ENCODE results near the gene ADCY10.

GRCh38 chr1:167777269-167777650 lies 136.7 kb downstream of the ADCY10 start:
- TF ChIP-seq, protein P1, sequence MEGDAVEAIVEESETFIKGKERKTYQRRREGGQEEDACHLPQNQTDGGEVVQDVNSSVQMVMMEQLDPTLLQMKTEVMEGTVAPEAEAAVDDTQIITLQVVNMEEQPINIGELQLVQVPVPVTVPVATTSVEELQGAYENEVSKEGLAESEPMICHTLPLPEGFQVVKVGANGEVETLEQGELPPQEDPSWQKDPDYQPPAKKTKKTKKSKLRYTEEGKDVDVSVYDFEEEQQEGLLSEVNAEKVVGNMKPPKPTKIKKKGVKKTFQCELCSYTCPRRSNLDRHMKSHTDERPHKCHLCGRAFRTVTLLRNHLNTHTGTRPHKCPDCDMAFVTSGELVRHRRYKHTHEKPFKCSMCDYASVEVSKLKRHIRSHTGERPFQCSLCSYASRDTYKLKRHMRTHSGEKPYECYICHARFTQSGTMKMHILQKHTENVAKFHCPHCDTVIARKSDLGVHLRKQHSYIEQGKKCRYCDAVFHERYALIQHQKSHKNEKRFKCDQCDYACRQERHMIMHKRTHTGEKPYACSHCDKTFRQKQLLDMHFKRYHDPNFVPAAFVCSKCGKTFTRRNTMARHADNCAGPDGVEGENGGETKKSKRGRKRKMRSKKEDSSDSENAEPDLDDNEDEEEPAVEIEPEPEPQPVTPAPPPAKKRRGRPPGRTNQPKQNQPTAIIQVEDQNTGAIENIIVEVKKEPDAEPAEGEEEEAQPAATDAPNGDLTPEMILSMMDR (conservative IDR thresholded peaks at IDR 0.05 in 1 of 2, IDR thresholded peaks at IDR 0.05 in 1 of 2; ENCODE audit: low read depth in 1 of 2, low read length in 2 of 2), result no peak
- TF ChIP-seq EZH2 (IDR thresholded peaks at IDR 0.05; ENCODE audit: low read length, missing control alignments), result no peak

All from fibroblast of lung (primary cell).